ENCODE measurements around the gene EFEMP2.
"Not testable (repeated sequence)": the region's sequence is repeated elsewhere in the genome, so short reads cannot be mapped to it uniquely, and the experiment has no call there.

The EFEMP2 gene

DNA sequence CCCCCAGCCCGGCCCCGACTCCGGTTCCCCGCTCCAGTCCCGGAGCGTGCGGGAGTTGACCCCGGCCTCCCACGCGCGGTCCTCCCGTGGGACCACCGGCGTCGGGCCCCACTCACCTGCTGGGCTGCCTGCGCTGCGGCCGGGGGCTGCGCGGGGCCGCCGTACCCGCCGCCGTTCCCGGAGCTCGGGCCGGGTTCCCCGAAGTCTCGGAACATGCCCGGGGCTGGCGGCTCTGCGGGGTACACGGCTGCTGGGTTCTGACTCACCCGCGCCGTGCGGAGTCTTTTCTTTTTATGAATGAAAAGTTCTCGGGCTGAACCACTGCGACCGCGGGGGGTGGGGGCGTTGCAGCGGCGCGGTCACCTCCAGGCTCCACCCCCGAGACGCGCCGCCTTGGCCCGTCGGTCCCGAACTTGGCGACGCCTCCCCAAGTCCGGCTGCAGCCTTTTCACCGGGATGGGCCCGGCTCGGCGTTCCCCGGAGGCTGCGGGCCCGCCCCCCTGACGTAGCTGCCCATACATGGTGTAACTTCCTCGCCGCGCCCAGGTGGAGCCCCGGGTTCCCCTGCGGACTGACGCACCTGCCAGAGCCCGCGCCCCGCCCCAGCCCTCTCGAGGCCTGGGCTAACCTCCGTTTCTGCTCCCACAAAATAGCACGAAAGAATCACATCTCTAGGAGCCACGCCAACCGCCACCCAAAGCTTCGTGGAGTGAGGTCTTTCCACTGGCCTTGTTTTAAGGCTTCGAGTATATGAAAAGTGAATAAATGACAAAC is 27.7 kb upstream of the EFEMP2 start, which contains the start of gene FOSL1:
Gene FOSL1 (minus strand): TSS at position 264 of the 774 bp plus-strand sequence. CDS start 49 bp downstream, at position 215.
- DNase-seq = peak; percentile 65

GRCh38 chr11:65899356-65900124 is 26.9 kb upstream of the EFEMP2 start:
- peak; percentile 41 for DNase-seq

DNA sequence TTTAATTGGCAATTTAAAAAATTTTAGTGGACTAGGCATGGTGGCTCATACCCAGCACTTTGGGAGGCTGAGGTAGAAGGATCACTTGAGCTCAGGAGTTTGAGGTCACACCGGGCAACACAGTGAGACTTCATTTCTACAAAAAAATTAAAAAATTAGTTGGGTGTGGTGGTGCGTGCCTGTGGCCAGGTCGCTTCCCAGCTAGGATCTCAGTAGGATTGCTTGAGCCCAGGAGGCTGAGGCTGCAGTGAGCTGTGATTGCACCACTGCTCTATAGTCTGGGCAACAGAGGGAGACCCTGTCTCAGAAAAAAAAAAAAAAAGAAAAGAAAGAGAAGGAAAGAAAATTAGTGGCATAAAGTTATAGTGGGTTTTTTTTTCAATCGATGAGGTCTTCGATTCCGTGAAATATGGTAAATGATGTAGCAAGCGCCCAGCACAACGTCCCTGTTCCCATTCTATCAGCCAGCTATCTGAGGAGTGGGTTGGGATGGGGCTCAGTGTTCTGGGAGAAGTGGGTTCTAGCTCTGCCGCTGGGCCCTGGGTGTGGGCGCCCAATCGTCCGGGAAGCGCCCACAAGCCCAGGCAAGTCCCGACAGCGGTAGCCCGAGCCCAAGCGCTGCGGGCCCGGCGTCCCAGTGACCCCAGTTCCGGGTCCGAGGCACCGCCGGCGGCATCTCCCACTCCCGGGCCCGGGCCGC is 26.2 kb upstream of the EFEMP2 start:
- DNase-seq = no peak

DNA sequence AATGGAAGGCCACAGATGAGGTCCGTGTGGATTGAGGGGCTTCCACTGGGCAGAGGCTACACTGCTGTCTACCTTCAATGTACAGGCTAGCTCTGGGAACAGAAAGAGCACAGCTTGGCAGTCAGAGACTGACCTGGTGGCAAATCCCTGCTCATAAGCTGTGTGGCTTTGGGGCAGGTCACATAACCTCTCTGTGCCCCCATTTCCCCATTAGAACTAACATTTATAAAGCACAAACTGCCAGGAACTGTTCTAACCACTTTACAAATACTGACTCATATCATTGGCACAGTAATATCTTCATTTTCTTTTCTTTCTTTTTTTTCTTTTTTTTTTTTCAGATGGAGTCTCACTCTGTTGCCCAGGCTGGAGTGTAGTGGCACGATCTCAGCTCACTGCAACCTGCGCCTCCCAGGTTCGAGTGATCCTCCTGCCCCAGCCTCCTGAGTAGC is 24.4 kb upstream of the EFEMP2 start:
- DNase-seq = no peak

DNA sequence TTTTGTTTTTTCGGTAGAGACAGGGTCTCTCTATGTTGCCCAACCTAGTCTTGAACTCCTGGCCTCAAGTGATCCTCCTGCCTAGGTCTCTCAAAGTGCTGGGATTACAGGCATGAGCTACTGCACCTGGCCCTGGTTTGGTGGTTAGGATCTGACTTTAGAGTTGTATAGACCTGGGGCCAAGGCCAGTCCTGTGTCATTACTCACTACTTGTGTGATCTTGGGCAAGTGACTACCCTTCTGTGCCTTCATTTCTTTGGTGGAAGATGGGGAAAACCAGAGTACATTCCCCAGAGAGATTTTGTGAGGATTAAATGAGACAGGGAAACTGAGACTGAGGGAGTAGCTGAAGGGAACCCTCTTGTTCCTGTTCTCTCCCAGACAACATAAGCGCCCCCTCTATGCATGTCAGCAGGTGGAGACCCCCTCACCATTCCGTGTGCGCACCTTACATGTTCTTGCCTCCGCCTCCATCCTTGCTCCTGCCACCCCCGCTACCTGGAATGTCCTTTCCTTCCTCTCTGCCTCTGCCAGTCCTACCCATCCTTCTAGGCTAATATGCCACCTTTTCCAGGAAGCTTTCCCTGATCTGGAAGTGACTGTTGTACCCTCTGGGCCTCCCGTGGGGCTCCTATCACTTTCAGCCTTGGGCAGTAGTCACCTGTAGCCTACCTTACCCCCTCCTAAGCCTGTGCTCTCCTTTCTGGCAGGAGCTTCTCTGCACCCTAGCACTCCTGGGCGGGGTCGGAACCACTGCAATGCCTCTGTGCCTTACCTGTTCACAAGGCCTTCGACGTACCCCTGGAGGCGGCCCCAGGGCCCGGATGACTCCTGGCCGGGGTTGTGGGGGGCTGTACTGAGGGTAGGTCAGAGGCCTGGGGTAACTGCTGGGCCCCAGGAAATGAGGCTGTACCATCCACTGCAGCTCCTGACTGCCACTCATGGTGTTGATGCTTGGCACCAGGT is 23.7 kb upstream of the EFEMP2 start:
- DNase-seq = no peak

DNA sequence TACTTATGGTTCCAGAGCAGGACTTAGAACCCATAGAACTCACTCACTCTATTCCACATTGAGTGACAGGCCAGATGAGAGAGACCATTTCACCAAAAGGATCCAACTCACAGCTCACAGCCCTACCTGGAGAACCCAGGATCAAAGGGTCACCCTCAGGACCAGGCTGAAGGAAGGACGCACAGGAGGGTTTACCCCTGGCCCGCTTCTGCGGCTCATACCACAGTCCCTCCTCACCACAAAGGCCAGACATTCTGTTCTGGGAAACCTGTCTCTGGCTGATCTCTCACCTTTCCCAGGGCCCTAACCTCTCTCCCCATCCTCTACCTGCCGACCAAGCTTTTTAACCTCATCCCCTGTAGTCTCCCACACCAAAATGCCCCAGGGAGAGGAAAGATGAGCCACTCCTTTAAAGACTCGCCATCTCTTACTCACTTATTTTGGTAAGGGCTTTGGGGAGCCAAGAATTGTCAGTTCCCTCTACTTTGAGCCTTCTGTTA is 22.9 kb upstream of the EFEMP2 start:
- no peak for DNase-seq

- DNase-seq = peak; percentile 34
Measured at GRCh38 chr11:65894034-65894591, 21.5 kb upstream of the EFEMP2 start.

GRCh38 chr11:65892661-65893317 is 20.2 kb upstream of the EFEMP2 start:
- peak; percentile 20 for DNase-seq

DNA sequence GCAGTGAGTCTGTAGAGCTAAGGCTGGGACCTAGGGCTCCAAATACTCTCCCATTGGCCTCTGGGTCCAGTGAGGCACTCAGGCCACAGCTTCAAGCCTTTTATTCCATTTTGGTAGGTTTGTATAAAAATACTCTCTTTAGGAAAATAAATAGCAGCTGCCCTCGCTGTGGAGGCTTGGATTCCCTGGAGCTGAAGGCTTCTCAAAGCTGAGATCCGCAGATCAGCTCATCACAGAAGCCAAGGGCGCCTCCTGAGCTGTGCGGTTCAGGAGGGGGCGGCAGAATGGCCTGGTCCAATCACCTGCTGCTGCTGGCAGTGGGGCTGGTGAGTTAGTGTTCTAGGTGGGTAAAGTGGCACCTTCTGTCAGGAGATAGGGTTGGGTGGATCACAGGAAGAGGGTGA is 19.5 kb upstream of the EFEMP2 start:
- not testable (repeated sequence) for DNase-seq

- peak; percentile 54 for DNase-seq
Measured at GRCh38 chr11:65891219-65892136, 18.9 kb upstream of the EFEMP2 start.

DNA sequence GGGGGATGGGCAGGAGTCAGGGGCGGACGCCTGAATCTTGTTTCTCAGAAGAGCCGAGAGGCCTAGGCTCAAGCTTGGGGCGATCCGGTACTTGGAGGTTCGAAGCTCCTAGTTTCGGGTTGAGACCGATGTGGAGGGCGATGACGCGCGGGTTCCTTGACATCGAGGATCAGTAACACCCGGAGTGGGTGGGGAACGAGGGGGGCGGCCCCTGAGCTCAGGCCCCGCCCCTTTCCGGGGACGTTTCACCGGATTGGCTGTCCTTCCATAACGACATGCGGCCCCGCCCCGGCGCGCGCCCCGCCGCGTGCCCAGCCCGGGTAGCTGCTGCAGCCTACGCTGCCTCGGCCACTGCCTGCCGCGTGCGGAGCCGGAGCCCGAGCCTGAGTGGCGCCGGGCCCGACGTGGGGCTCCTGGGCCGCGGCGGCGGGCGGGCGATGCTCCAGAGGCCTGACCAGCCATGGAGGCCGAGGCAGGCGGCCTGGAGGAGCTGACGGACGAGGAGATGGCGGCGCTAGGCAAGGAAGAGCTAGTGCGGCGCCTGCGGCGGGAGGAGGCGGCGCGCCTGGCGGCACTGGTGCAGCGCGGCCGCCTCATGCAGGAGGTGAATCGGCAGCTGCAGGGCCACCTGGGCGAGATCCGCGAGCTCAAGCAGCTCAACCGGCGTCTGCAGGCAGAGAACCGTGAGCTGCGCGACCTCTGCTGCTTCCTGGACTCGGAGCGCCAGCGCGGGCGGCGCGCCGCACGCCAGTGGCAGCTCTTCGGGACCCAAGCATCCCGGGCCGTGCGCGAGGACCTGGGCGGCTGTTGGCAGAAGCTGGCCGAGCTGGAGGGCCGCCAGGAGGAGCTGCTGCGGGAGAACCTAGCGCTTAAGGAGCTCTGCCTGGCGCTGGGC is 18.0 kb upstream of the EFEMP2 start, which contains the start of gene CCDC85B:
Gene CCDC85B (plus strand): TSS at position 350 of the 895 bp plus-strand sequence. CDS start 111 bp downstream, at position 461.
- peak; percentile 98 for DNase-seq

DNA sequence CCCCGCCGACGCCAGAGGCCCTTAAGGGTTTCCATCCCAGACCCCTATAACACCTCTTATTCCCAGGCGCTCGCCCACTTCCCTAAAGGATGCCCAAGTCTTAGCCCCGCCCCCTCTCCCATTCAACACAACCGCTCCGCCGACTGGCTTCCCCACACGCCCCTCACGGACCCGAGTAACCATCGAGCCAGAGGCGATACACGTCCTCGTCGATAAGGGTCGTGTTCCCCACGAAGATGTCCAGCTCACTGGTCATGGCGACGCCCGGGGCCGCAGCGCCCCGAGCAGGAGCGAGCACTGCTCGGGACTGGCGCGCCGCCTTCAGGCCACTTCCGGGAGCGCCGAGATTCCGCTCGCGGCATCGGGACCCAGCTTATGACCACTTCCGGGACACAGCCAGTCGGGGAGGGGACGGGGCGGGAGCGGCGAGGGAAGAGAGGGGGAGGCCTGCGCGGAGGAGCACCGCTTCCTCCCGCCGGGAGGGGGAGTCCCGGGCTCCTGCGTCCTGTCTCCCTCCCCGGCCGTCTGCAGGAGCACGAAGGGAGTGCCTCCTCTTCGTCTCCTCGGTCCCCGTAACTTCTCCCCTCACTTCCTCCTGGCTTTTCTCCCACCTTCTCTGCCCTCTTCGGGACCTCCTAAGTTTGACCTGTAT is 15.7 kb upstream of the EFEMP2 start, which contains the start of gene FIBP:
Gene FIBP (minus strand): TSS at position 309 of the 652 bp plus-strand sequence. CDS start 53 bp downstream, at position 256.
- peak; percentile 99 for DNase-seq

DNA sequence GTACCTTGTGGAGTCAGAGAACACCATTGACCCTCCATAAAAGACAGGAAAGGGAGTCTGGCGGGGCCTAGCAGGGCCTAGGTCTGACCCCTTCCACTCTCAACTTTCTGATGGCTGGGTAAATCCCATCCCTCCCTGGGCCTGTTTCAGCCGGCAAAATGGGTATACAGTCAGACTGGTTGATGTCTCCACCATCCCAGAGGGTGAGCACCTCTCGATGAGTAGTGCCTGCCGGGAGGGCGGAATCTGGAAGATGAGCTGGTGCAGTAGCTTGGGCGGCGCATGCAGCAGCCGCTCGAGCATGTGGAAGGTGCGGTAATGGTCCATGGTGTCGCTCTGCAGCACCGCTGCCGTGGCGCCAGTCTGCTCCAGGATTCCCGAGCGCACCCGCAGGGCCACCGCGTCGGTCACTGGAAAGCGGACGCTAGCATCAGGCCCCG is 15.1 kb upstream of the EFEMP2 start:
- no peak for DNase-seq

- DNase-seq = no peak
Measured at GRCh38 chr11:65886826-65887722, 14.5 kb upstream of the EFEMP2 start.

DNA sequence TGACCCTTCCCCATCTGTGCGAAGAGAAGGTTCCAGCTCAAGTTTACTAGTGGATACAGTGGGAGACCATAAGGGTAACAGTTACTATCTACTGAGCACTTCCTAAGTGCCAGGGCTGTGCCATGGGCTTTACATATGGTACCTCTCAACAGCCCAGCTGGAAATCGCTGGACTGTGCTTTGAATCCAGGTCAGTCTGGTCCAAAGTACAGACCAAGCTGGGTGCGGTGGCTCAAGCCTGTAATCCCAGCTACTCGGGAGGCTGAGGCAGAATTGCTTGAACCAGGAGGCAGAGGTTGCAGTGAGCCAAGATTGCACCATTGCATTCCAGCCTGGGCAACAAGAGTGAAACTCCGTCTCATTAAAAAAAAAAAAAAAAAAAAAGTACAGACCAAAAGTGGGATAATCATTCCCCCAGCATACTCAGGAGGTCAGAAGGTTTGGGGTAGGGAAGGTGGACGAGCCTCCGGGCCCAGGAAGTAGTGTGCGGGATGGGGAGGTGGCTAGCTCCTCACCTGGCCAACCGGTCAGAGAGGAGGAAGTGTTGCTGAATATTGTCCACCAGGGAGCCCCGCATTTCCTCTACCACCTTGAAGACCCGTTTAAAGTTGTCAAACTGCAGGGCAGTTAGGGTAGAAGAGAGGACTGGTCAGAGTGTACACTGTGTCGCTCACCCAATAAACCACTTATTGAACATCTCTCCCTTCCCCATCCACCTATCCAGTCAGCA is 13.4 kb upstream of the EFEMP2 start:
- DNase-seq = no peak

DNA sequence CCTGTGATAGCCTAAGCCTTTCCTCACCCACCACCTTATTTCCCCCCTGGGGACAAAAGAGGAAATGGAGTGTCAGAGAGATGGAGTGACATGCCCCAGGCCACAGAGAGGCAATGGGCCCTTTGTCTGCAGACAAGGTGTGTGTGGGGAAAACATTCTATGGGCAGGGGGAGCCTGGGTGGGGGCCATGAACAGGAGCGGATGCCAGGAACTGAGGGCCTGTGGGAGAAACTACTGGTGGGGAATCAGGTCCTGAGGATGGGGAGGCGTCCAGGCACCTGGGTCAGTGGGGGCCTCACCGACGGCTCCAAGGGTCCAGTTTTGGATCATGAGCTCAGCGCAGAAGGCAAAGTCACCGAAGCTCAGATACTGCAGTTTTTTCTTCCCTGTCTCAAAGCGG is 12.6 kb upstream of the EFEMP2 start:
- DNase-seq = peak; percentile 27
